Calu3 (cell line): ENCODE measurements around the gene PCDHGA9. TPM values are rescaled to one million over a fixed set of nuclear protein-coding genes. Genes with fewer than 3 reads are reported as not detected.
A peak's percentile ranks its signal among the peaks of the same experiment; 100 is the strongest.
"Not testable (repeated sequence)": the region's sequence is repeated elsewhere in the genome, so short reads cannot be mapped to it uniquely, and the experiment has no call there.

Experiments used
- BruUV-seq: library from RNA; stranded (reverse); fragments of 400-500 nt; replicated peaks from 2 replicates; lab custom pipeline; 2021; lab: Mats Ljungman, UMichigan
- CTCF ChIA-PET: fragments of 300-600 bp; sonication (Branson Sonifier 250); formaldehyde crosslinking; loops from one replicate; lab custom pipeline; 2022; ENCODE audit warnings: antibody characterized with exemption; lab: Charles Lee
- DNase-seq: peaks from one replicate; pipeline ENCODE4 v3.0.0; 2022
- H3K27ac Mint-ChIP-seq: one replicate; pipeline ENCODE4 v1.8.0; 2022; ENCODE audit warnings: mixed read lengths; ENCODE audit not compliant: unreplicated experiment
- H3K27me3 Mint-ChIP-seq: one replicate; pipeline ENCODE4 v1.8.0; 2022; ENCODE audit warnings: mixed read lengths; ENCODE audit not compliant: unreplicated experiment
- H3K36me3 Mint-ChIP-seq: one replicate; pipeline ENCODE4 v1.8.0; 2022; ENCODE audit warnings: mild to moderate bottlenecking, moderate library complexity, mixed read lengths; ENCODE audit not compliant: insufficient read depth, unreplicated experiment
- H3K4me1 Mint-ChIP-seq: one replicate; pipeline ENCODE4 v1.8.0; 2022; ENCODE audit warnings: mild to moderate bottlenecking, low read depth, mixed read lengths; ENCODE audit not compliant: unreplicated experiment
- H3K4me3 Mint-ChIP-seq: one replicate; pipeline ENCODE4 v1.8.0; 2022; ENCODE audit warnings: mild to moderate bottlenecking, low read depth, moderate library complexity, mixed read lengths; ENCODE audit not compliant: unreplicated experiment
- H3K9me3 Mint-ChIP-seq: one replicate; pipeline ENCODE4 v1.8.0; 2022; ENCODE audit warnings: low read depth, mixed read lengths; ENCODE audit not compliant: unreplicated experiment
- intact Hi-C: fragments of 100-400 bp; cut with micrococcal nuclease; formaldehyde crosslinking; loops from one replicate; pipeline ENCODE4 v1.10.0; 2022; ENCODE audit not compliant: unreplicated experiment
- total RNA-seq: library from RNA; stranded (reverse); gene quantifications from 2 replicates; pipeline ENCODE4 v1.2.3, GENCODE V29; 2022
- TF ChIP-seq, protein P1 (sequence below): fragments of 200-600 bp; IDR thresholded peaks from one replicate; pipeline ENCODE4 v1.8.0; 2022; ENCODE audit warnings: antibody characterized with exemption; ENCODE audit not compliant: unreplicated experiment

The PCDHGA9 gene
- total RNA-seq, 1 experiment from 2014 or later = 18.1 TPM

DNA sequence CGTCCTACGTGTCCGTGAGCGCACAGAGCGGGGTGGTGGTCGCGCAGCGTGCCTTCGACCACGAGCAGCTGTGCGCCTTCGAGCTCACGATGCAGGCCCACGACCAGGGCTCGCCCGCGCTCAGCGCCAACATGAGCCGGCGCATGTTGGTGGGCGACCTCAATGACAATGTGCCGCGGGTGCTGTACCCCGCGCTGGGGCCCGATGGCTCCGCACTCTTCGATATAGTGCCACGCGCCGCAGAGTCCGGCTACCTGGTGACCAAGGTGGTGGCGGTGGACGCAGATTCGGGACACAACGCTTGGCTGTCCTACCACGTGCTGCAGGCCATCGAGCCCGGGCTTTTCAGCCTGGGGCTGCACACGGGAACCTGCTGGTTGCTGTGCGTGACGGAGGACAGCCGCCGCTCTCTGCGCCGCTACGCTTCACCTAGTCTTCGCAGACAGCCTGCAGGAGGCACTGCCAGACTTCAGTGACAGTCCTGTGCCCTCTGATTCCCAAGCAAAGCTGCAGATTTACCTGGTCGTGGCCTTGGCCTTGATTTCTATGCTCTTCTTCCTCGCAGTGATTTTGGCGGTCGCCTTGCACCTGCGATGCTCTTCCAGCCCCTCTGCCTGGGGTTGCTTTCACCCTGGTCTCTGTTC is 25.3 kb downstream of the PCDHGA9 start:
- Mint-ChIP-seq H3K27me3 (no peaks in the 10 kb centered on the region), H3K4me1 (no peaks in the 10 kb centered on the region), H3K36me3 (peaks cover 20% of the 10 kb centered on the region), H3K9me3 (peaks cover 28% of the 10 kb centered on the region), H3K27ac (no peak overlapping the region), H3K4me3 (no peak overlapping the region)
- no TSS peak for BruUV-seq
- DNase-seq = no peak
- intact Hi-C loops = no loop called here
- TF ChIP-seq, protein P1, sequence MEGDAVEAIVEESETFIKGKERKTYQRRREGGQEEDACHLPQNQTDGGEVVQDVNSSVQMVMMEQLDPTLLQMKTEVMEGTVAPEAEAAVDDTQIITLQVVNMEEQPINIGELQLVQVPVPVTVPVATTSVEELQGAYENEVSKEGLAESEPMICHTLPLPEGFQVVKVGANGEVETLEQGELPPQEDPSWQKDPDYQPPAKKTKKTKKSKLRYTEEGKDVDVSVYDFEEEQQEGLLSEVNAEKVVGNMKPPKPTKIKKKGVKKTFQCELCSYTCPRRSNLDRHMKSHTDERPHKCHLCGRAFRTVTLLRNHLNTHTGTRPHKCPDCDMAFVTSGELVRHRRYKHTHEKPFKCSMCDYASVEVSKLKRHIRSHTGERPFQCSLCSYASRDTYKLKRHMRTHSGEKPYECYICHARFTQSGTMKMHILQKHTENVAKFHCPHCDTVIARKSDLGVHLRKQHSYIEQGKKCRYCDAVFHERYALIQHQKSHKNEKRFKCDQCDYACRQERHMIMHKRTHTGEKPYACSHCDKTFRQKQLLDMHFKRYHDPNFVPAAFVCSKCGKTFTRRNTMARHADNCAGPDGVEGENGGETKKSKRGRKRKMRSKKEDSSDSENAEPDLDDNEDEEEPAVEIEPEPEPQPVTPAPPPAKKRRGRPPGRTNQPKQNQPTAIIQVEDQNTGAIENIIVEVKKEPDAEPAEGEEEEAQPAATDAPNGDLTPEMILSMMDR = no peak
- CTCF ChIA-PET = no interaction called here

DNA sequence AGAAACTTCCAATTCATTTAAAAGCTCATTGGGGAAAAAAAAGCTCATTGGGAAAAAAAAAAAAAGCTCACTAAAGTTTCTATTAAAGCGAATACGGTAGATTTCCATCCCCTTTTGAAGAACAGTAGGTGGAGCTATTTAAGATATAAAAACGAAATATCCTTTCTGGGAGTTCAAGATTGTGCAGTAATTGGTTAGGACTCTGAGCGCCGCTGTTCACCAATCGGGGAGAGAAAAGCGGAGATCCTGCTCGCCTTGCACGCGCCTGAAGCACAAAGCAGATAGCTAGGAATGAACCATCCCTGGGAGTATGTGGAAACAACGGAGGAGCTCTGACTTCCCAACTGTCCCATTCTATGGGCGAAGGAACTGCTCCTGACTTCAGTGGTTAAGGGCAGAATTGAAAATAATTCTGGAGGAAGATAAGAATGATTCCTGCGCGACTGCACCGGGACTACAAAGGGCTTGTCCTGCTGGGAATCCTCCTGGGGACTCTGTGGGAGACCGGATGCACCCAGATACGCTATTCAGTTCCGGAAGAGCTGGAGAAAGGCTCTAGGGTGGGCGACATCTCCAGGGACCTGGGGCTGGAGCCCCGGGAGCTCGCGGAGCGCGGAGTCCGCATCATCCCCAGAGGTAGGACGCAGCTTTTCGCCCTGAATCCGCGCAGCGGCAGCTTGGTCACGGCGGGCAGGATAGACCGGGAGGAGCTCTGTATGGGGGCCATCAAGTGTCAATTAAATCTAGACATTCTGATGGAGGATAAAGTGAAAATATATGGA is 27.9 kb downstream of the PCDHGA9 start, which contains the start of gene PCDHGA12:
Gene PCDHGA12, plus strand, starts transcription at position 176 of the 782 bp plus-strand sequence. Its CDS starts 253 bp downstream, at position 429.
- H3K27ac Mint-ChIP-seq = no peak within 1 kb of the TSS
- H3K4me1 Mint-ChIP-seq = no peaks in the 10 kb centered on the region
- no peak for DNase-seq
- BruUV-seq = no TSS peak
- H3K9me3 Mint-ChIP-seq = peaks cover 28% of the 10 kb centered on the region
- TF ChIP-seq, protein P1 = no peak
- no peaks in the 10 kb centered on the region for H3K27me3 Mint-ChIP-seq
- H3K4me3 Mint-ChIP-seq = no peak within 1 kb of the TSS
- CTCF ChIA-PET = interaction anchor here (0.6 kb wide), 2 partner anchors 13 to 84 kb away, joined by 3 read pairs; partner anchors contain the start of gene PCDHGB7
- intact Hi-C loops = no loop called here
- H3K36me3 Mint-ChIP-seq = peaks cover 26% of the 10 kb centered on the region

DNA sequence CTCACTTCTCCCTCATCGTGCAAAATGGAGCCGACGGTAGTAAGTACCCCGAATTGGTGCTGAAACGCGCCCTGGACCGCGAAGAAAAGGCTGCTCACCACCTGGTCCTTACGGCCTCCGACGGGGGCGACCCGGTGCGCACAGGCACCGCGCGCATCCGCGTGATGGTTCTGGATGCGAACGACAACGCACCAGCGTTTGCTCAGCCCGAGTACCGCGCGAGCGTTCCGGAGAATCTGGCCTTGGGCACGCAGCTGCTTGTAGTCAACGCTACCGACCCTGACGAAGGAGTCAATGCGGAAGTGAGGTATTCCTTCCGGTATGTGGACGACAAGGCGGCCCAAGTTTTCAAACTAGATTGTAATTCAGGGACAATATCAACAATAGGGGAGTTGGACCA is 28.7 kb downstream of the PCDHGA9 start:
- no TSS peak for BruUV-seq
- CTCF ChIA-PET = no interaction called here

GRCh38 chr5:141432308-141432707 is 29.7 kb downstream of the PCDHGA9 start:
- intact Hi-C loops, DNase-seq, H3K4me1 Mint-ChIP-seq, H3K4me3 Mint-ChIP-seq, BruUV-seq, H3K27ac Mint-ChIP-seq, H3K27me3 Mint-ChIP-seq, CTCF ChIA-PET: not testable (repeated sequence)
- Mint-ChIP-seq H3K36me3 (peaks cover 26% of the 10 kb centered on the region), H3K9me3 (peaks cover 23% of the 10 kb centered on the region)

More for the DNA sequence above, 28.7 kb downstream of the PCDHGA9 start:
- DNase-seq = no peak
- no peak overlapping the region for H3K27ac Mint-ChIP-seq
- no peaks in the 10 kb centered on the region for H3K4me1 Mint-ChIP-seq
- no peak overlapping the region for H3K4me3 Mint-ChIP-seq
- TF ChIP-seq, protein P1 = no peak
- peaks cover 25% of the 10 kb centered on the region for H3K9me3 Mint-ChIP-seq
- intact Hi-C loops = no loop called here
- peaks cover 26% of the 10 kb centered on the region for H3K36me3 Mint-ChIP-seq
- H3K27me3 Mint-ChIP-seq = no peaks in the 10 kb centered on the region

GRCh38 chr5:141432726-141433125 is 30.1 kb downstream of the PCDHGA9 start:
- CTCF ChIA-PET, H3K27me3 Mint-ChIP-seq, H3K4me3 Mint-ChIP-seq, H3K4me1 Mint-ChIP-seq, DNase-seq, intact Hi-C loops, BruUV-seq: not testable (repeated sequence)
- H3K9me3 Mint-ChIP-seq = peaks cover 23% of the 10 kb centered on the region
- H3K27ac Mint-ChIP-seq = peak overlapping the region; percentile 57
- peaks cover 26% of the 10 kb centered on the region for H3K36me3 Mint-ChIP-seq
